ENCODE measurements around the gene LBHD2.

The LBHD2 gene

GRCh38 chr14:103108749-103109207 lies 24.8 kb downstream of the LBHD2 start:
- no peaks in the 10 kb centered on the region for H3K27me3 ChIP-seq (replicated peaks; ENCODE audit: control insufficient read depth, insufficient read depth, low read length)
- H3K4me3 ChIP-seq (replicated peaks; ENCODE audit: low read depth, low read length) = no peak overlapping the region
- H3K36me3 ChIP-seq (ENCODE audit: control insufficient read depth, insufficient read depth, low read length) = no peaks in the 10 kb centered on the region
- DNase-seq (ENCODE audit: extremely low read depth, insufficient read length) = peak; percentile 80
- TF ChIP-seq, protein P1, sequence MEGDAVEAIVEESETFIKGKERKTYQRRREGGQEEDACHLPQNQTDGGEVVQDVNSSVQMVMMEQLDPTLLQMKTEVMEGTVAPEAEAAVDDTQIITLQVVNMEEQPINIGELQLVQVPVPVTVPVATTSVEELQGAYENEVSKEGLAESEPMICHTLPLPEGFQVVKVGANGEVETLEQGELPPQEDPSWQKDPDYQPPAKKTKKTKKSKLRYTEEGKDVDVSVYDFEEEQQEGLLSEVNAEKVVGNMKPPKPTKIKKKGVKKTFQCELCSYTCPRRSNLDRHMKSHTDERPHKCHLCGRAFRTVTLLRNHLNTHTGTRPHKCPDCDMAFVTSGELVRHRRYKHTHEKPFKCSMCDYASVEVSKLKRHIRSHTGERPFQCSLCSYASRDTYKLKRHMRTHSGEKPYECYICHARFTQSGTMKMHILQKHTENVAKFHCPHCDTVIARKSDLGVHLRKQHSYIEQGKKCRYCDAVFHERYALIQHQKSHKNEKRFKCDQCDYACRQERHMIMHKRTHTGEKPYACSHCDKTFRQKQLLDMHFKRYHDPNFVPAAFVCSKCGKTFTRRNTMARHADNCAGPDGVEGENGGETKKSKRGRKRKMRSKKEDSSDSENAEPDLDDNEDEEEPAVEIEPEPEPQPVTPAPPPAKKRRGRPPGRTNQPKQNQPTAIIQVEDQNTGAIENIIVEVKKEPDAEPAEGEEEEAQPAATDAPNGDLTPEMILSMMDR (IDR thresholded peaks at IDR 0.05; ENCODE audit: insufficient read depth, low read length, poor library complexity, severe bottlenecking) = no peak

GRCh38 chr14:103109535-103110441 lies 25.8 kb downstream of the LBHD2 start:
- Histone ChIP-seq H3K36me3 (ENCODE audit: control insufficient read depth, insufficient read depth, low read length) (no peaks in the 10 kb centered on the region), H3K27me3 (replicated peaks; ENCODE audit: control insufficient read depth, insufficient read depth, low read length) (no peaks in the 10 kb centered on the region), H3K4me3 (replicated peaks; ENCODE audit: low read depth, low read length) (no peak overlapping the region)
- TF ChIP-seq, protein P1 (IDR thresholded peaks at IDR 0.05; ENCODE audit: insufficient read depth, low read length, poor library complexity, severe bottlenecking) = no peak
- DNase-seq (ENCODE audit: extremely low read depth, insufficient read length) = no peak

DNA sequence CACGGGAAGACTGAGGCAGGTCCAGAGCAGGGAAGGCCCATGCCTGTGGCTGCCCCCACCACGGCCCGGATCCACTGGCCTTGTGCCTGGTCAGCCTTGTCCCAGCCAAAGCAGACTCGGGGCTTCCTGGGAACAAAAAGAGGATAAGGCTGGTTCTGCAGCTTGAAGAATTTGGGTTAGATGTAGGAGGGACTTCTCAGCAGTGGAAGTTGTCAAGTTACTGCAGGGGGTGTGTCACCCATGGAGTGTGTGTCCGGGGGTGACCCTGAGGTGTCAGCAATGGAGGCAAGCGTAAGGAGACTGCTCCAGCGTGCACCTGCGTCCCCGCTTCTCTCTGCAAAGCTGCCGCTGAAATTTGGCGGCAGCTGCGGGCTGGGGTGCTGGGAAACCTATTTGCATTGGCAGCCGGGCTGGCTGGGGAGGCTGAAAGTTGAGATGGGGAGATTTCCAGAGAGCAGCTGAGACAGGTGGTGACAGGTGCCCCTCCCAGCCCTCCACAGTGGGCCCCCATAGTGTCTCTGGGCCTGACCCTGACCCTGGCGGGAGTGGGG lies 26.7 kb downstream of the LBHD2 start:
- H3K4me3 ChIP-seq (replicated peaks; ENCODE audit: low read depth, low read length) = no peak overlapping the region
- H3K36me3 ChIP-seq (ENCODE audit: control insufficient read depth, insufficient read depth, low read length) = no peaks in the 10 kb centered on the region
- H3K27me3 ChIP-seq (replicated peaks; ENCODE audit: control insufficient read depth, insufficient read depth, low read length) = no peaks in the 10 kb centered on the region
- DNase-seq (ENCODE audit: extremely low read depth, insufficient read length) = no peak
- TF ChIP-seq, protein P1 (IDR thresholded peaks at IDR 0.05; ENCODE audit: insufficient read depth, low read length, poor library complexity, severe bottlenecking) = no peak

DNA sequence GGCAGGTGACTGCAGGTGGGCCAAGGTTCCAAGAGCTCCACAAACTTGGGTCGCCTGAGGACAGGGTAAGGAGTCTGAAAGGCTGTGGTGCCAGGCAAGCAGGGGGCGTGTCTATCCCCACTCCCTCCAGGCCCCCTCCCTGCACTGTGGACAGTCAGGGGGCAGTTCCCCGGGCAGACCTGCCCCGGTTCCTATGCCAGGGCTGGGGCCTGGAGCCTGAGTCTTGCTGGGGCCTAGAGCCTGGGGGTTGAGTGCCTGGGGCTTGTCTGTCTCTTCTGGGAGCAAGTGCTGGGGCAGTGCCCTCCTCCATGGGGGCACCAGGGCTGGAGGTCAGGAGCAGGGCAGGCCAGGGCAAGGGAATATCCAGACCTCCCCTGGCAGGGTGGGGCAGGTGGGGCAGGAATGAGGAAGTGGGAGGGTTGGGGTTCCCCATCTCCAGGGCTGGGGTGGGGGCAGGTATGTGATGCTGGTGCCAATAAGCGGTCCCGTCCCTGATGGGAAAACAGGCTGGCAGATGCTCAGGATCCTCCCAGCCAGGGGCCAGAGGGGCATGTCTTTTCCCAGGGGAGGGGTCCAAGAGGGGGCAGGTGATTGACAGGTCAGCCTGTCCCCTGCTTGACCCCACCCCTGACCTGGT lies 27.3 kb downstream of the LBHD2 start:
- Histone ChIP-seq H3K27me3 (replicated peaks; ENCODE audit: control insufficient read depth, insufficient read depth, low read length) (no peaks in the 10 kb centered on the region), H3K4me3 (replicated peaks; ENCODE audit: low read depth, low read length) (no peak overlapping the region)
- TF ChIP-seq, protein P1 (IDR thresholded peaks at IDR 0.05; ENCODE audit: insufficient read depth, low read length, poor library complexity, severe bottlenecking) = no peak

DNA sequence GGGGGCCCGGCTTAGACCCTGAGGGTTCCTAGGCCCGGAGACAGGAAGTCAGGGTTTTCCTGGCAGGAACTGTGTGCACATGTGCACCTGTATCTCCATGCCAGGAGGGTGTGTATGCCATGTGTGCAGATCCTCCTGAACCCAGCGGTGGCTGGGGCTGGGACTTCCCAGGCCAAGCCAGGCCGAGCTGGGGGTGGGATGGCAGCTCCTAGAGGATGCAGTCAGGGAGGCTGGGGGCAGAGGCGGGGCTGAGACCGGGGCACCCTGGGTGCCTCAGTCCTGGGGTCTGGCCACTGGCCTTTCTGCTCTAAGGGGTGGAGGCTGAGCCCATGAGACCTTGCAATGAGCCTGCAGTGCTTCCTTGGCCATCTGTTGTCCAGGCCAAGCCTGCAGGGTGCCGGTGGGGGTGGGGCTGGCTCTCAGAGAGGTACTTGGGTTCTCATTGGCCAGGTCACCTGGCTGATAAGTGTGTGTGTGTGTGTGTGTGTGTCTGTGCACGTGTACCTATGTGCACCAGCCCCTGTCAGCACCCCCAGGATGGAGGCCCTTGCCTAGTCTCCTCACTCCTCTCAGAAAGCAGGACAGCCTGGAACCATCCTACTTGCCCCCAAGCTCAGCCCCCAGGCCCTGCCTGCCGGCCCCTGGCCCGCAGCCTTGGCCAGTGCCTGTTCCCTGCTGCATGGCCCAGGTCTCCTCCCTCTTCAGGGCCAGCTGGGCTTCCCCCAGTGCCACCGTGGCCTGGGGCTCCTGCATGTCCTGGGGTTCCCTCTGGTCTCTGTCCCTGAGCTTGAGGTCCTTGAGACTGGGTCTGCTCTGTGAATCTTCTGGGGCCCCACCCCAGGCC lies 28.6 kb downstream of the LBHD2 start:
- TF ChIP-seq, protein P1 (IDR thresholded peaks at IDR 0.05; ENCODE audit: insufficient read depth, low read length, poor library complexity, severe bottlenecking) = no peak
- Histone ChIP-seq H3K4me3 (replicated peaks; ENCODE audit: low read depth, low read length) (no peak overlapping the region), H3K36me3 (ENCODE audit: control insufficient read depth, insufficient read depth, low read length) (no peaks in the 10 kb centered on the region), H3K27me3 (replicated peaks; ENCODE audit: control insufficient read depth, insufficient read depth, low read length) (no peaks in the 10 kb centered on the region)
- DNase-seq (ENCODE audit: extremely low read depth, insufficient read length) = no peak

More for the DNA sequence above, 27.3 kb downstream of the LBHD2 start:
- no peaks in the 10 kb centered on the region for H3K36me3 ChIP-seq (ENCODE audit: control insufficient read depth, insufficient read depth, low read length)
- no peak for DNase-seq (ENCODE audit: extremely low read depth, insufficient read length)

Data from GM06990 (cell line).